ENCODE data around the gene SMYD3. TPM values are rescaled to one million over a fixed set of nuclear protein-coding genes. Genes with fewer than 3 reads are reported as not detected.

The SMYD3 gene
- total and polyA plus RNA-seq, 9 donors = 10.8 to 24.0 (median 13.7) TPM

DNA sequence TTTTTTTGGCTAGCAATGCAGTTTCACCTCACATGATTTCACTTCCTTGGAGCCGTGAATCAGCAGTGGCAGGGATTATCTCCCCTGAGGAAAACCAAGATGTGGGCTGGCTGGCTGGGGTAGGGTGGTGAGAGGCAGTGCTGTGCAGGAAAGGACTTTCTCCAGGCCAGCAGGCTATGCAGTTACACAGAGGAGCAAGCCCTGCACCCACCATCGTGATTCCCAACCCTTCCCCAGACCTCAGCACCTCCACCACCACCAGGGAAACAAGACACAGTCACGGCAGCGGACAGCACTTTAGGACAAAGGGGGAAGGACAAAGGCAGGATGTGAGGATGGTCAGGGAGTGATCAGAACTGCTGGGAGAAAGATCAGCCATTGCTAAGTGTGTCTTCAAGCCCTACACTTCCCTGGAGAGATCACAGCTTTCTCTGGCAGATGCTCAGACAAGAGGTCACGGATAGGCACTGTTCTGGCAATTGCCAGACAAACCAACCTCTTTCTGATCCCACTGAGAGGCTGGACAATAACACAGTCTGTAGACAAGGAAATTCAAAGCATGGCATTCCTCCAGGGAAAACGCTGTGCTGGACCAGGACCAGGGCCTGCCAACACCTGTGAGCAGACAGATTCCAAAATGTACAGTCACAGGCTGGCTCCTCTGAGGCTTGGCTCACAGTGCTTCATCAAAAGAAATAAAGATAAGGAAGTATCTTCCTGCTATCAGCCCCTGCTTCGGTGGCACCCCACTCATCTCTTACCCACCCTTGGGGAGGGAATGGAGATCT lies 509.4 kb downstream of the SMYD3 start:
- TF ChIP-seq EP300 (IDR thresholded peaks at IDR 0.05) (no peak), CTCF (IDR thresholded peaks at IDR 0.05) (no peak)
- Histone ChIP-seq H3K36me3 (no peaks in the 10 kb centered on the region), H3K9me3 (no peaks in the 10 kb centered on the region), H3K4me3 (no peak overlapping the region), H3K27me3 (no peaks in the 10 kb centered on the region), H3K27ac (no peak overlapping the region), H3K4me1 (ENCODE audit: insufficient read depth) (no peaks in the 10 kb centered on the region)
- DNase-seq = no peak
- intact Hi-C loops (cut with DNase I) = no loop called here
- 59 to 70% (median 68%) methylated on average over 7 of the region's 7 CpGs for WGBS, 3 donors

DNA sequence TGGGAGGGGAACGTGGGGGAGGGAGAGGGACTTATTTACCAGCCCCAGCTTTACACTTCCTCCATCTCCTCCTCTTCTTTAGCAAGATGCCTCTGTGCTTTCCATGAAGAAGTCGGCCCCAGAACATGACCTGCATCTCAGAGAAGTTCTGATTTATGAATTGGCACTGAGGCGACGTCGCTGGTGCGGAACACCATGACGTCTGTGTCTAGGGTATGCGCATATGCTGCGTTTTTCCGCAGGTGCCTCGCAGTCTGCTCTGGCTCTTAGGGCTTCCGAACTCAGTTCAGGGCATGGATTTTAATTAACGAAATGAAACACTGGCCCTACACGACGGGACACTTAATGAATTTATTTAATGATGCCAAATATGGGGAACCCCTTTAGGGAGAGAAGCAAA lies 510.3 kb downstream of the SMYD3 start:
- TF ChIP-seq CTCF (IDR thresholded peaks at IDR 0.05) (no peak), EP300 (IDR thresholded peaks at IDR 0.05) (no peak), POLR2A (IDR thresholded peaks at IDR 0.05) (no peak)
- DNase-seq = no peak
- Histone ChIP-seq H3K4me1 (ENCODE audit: insufficient read depth) (no peaks in the 10 kb centered on the region), H3K4me3 (no peak overlapping the region), H3K9me3 (no peaks in the 10 kb centered on the region), H3K27me3 (no peaks in the 10 kb centered on the region), H3K36me3 (no peaks in the 10 kb centered on the region), H3K27ac (no peak overlapping the region)
- 82 to 89% (median 86%) methylated on average over 15 of the region's 15 CpGs for WGBS, 3 donors
- intact Hi-C loops (cut with DNase I) = no loop called here

- TF ChIP-seq POLR2A (IDR thresholded peaks at IDR 0.05) (no peak), EP300 (IDR thresholded peaks at IDR 0.05) (no peak), CTCF (IDR thresholded peaks at IDR 0.05) (no peak)
- Histone ChIP-seq H3K4me3 (no peak overlapping the region), H3K27me3 (no peaks in the 10 kb centered on the region), H3K4me1 (ENCODE audit: insufficient read depth) (no peaks in the 10 kb centered on the region), H3K36me3 (no peaks in the 10 kb centered on the region), H3K9me3 (no peaks in the 10 kb centered on the region), H3K27ac (no peak overlapping the region)
- intact Hi-C loops (cut with DNase I) = no loop called here
- no peak for DNase-seq
- WGBS, 3 donors = 94 to 96% (median 95%) methylated on average over 1 of the region's 1 CpG
These were observed 511.6 kb downstream of the SMYD3 start for GRCh38 chr1:245995474-245995873.

DNA sequence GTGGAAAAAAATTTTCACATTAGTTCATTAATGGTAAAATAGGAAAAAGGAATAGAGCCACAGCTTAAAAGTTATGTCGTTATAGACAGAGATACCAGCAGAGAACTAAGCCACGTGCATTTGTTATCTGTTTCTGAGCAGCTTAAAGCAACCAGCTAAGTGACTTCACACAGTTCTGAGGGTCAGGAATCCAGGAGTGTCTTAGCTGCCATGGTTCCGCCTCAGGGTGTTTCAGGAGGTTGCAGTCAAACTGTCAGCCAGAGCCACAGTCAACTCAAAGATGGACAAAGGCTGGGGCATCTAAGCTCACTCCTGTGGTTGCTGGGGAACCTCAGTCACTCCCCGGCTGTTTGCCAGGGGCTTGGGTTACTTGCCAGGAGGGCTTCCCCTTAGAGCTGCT lies 515.8 kb downstream of the SMYD3 start:
- Histone ChIP-seq H3K9me3 (no peaks in the 10 kb centered on the region), H3K27me3 (no peaks in the 10 kb centered on the region), H3K27ac (no peak overlapping the region), H3K36me3 (no peaks in the 10 kb centered on the region), H3K4me1 (ENCODE audit: insufficient read depth) (peaks cover 4% of the 10 kb centered on the region), H3K4me3 (no peak overlapping the region)
- DNase-seq = no peak
- no peak for TF ChIP-seq CTCF (IDR thresholded peaks at IDR 0.05)
- TF ChIP-seq EP300 (IDR thresholded peaks at IDR 0.05) = no peak
- no peak for TF ChIP-seq POLR2A (IDR thresholded peaks at IDR 0.05)
- WGBS, 3 donors = 69 to 72% (median 70%) methylated on average over 4 of the region's 4 CpGs
- intact Hi-C loops (cut with DNase I) = no loop called here
